HEK293 (cell line): ENCODE measurements around the gene PDE3B.

Experiments
- CTCF ChIA-PET: fragments of 350-600 bp; formaldehyde crosslinking; extraction: SDS; loops from one replicate; lab custom pipeline; 2021; ENCODE audit warnings: antibody characterized with exemption; lab: Yijun Ruan, JAX
- POLR2A ChIA-PET: fragments of 300-600 bp; formaldehyde crosslinking; extraction: SDS; loops from one replicate; lab custom pipeline; 2020; ENCODE audit warnings: antibody characterized with exemption, inconsistent platforms; lab: Yijun Ruan, JAX
- H3K27ac ChIP-seq: fragments of 200-500 bp; sonication (Bioruptor generic); 2 replicates; pipeline ENCODE4 v1.5.1; 2014; ENCODE audit warnings: low read depth, low read length, control low read depth, inconsistent platforms; ENCODE audit errors: extremely low read depth
- H3K36me3 ChIP-seq, 2 experiments: fragments of 200-500 bp in 1 of 2; sonication (Bioruptor generic) in 1 of 2; 1 replicate in 1 of 2; 2 replicates in 1 of 2; pipeline ENCODE4 v1.5.1; 2014 to 2017; ENCODE audit warnings: inconsistent platforms in 2 of 2, low read length in 2 of 2; ENCODE audit not compliant: control insufficient read depth in 2 of 2, insufficient read depth in 1 of 2
- H3K4me1 ChIP-seq: fragments of 200-500 bp; sonication (Bioruptor generic); 2 replicates; pipeline ENCODE4 v1.5.1; 2014; ENCODE audit warnings: mild to moderate bottlenecking, low read length, inconsistent platforms; ENCODE audit not compliant: control insufficient read depth, insufficient read depth
- H3K4me3 ChIP-seq: 2 replicates; pipeline ENCODE4 v1.5.1; 2011; ENCODE audit warnings: low read depth, mild to moderate bottlenecking, control low read depth, low read length, moderate library complexity
- H3K9me3 ChIP-seq: fragments of 200-500 bp; sonication (Bioruptor generic); 2 replicates; pipeline ENCODE4 v1.5.1; 2014; ENCODE audit warnings: low read depth, low read length, inconsistent platforms; ENCODE audit not compliant: control insufficient read depth, insufficient read depth
- EGR2 ChIP-seq: fragments of 450-650 bp; formaldehyde crosslinking; IDR thresholded peaks from 2 replicates; pipeline ENCODE4 v1.5.1; 2016; ENCODE audit warnings: low read depth, missing biosample characterization, missing genetic modification characterization
- GLI4 ChIP-seq: fragments of 450-650 bp; formaldehyde crosslinking; IDR thresholded peaks from 2 replicates; pipeline ENCODE4 v1.5.1; 2016; ENCODE audit warnings: missing biosample characterization, missing genetic modification characterization
- IKZF3 ChIP-seq: fragments of 450-650 bp; IDR thresholded peaks from 2 replicates; pipeline ENCODE4 v1.5.0; 2018; ENCODE audit warnings: missing biosample characterization, mild to moderate bottlenecking, missing genetic modification characterization, moderate library complexity
- PRDM1 ChIP-seq: fragments of 450-650 bp; formaldehyde crosslinking; IDR thresholded peaks from 2 replicates; pipeline ENCODE4; 2016; ENCODE audit warnings: missing biosample characterization, missing genetic modification characterization
- ZFP37 ChIP-seq: fragments of 450-650 bp; formaldehyde crosslinking; IDR thresholded peaks from 2 replicates; pipeline ENCODE4 v1.5.1; 2016; ENCODE audit warnings: missing biosample characterization, missing genetic modification characterization
- ZNF157 ChIP-seq: fragments of 450-650 bp; formaldehyde crosslinking; IDR thresholded peaks from 2 replicates; pipeline ENCODE4 v1.5.1; 2016; ENCODE audit warnings: missing biosample characterization, missing genetic modification characterization
- ZNF184 ChIP-seq: fragments of 450-650 bp; IDR thresholded peaks from 2 replicates; pipeline ENCODE4 v1.5.1; 2018; ENCODE audit warnings: missing biosample characterization, mild to moderate bottlenecking, missing genetic modification characterization
- ZNF23 ChIP-seq: fragments of 450-650 bp; formaldehyde crosslinking; IDR thresholded peaks from 2 replicates; pipeline ENCODE4 v1.5.1; 2016; ENCODE audit warnings: missing biosample characterization, missing genetic modification characterization, borderline replicate concordance
- ZNF341 ChIP-seq: fragments of 450-650 bp; formaldehyde crosslinking; IDR thresholded peaks from 2 replicates; pipeline ENCODE4; 2016; ENCODE audit warnings: low read depth, missing biosample characterization, missing genetic modification characterization
- ZNF521 ChIP-seq: fragments of 450-650 bp; formaldehyde crosslinking; IDR thresholded peaks from 2 replicates; pipeline ENCODE4 v1.5.1; 2017; ENCODE audit warnings: missing biosample characterization, mild to moderate bottlenecking, missing genetic modification characterization
- ZNF600 ChIP-seq: fragments of 450-650 bp; formaldehyde crosslinking; IDR thresholded peaks from 2 replicates; pipeline ENCODE4 v1.5.1; 2016; ENCODE audit warnings: missing biosample characterization, missing genetic modification characterization
- ZNF621 ChIP-seq: fragments of 450-650 bp; formaldehyde crosslinking; IDR thresholded peaks from 2 replicates; pipeline ENCODE4 v1.5.1; 2017; ENCODE audit warnings: missing biosample characterization, missing genetic modification characterization
- TF ChIP-seq, protein P1 (sequence below): fragments of 450-650 bp; formaldehyde crosslinking; IDR thresholded peaks from 2 replicates; pipeline ENCODE4 v1.5.1; 2016; ENCODE audit warnings: missing biosample characterization, missing genetic modification characterization
- TF ChIP-seq, protein P2 (sequence below): IDR thresholded peaks from 2 replicates; pipeline ENCODE4 v1.6.1; 2011; ENCODE audit warnings: mild to moderate bottlenecking, low read depth, low read length, borderline replicate concordance
- TF ChIP-seq, protein P3 (sequence below): fragments of 450-650 bp; formaldehyde crosslinking; IDR thresholded peaks from 2 replicates; pipeline ENCODE4 v1.5.0; 2017; ENCODE audit warnings: missing biosample characterization, missing genetic modification characterization, borderline replicate concordance
- TF ChIP-seq, protein P4 (sequence below): fragments of 450-650 bp; formaldehyde crosslinking; IDR thresholded peaks from 2 replicates; pipeline ENCODE4 v1.5.1; 2017; ENCODE audit warnings: missing biosample characterization, missing genetic modification characterization
- TF ChIP-seq, protein P5 (sequence below): fragments of 450-650 bp; formaldehyde crosslinking; IDR thresholded peaks from 2 replicates; pipeline ENCODE4 v1.5.1; 2017; ENCODE audit warnings: missing biosample characterization, mild to moderate bottlenecking, missing genetic modification characterization, moderate library complexity
- TF ChIP-seq, protein P6 (sequence below): fragments of 450-650 bp; formaldehyde crosslinking; IDR thresholded peaks from 2 replicates; pipeline ENCODE4 v1.5.1; 2016; ENCODE audit warnings: missing biosample characterization, missing genetic modification characterization, borderline replicate concordance

PDE3B gene

DNA sequence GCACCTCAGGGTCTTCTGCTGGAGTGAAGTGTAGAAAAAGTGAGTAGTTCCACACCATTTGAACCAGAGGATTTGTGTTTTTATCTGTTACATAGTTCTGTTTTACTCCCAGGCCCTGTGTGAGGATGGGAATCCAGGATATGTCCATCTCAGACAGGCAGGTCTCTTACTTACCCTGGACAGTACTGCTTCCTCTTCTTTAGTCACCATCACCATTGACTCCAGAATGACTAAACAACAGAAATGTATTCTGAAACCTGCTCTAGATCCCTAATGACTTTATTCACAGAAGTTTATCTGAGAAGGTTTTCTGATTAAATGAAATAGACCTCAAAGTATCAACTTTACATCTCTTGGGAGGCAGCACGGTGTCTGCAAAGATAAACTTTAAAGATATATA lies 214.8 kb downstream of the PDE3B start (continued):
- TF ChIP-seq, protein P1, sequence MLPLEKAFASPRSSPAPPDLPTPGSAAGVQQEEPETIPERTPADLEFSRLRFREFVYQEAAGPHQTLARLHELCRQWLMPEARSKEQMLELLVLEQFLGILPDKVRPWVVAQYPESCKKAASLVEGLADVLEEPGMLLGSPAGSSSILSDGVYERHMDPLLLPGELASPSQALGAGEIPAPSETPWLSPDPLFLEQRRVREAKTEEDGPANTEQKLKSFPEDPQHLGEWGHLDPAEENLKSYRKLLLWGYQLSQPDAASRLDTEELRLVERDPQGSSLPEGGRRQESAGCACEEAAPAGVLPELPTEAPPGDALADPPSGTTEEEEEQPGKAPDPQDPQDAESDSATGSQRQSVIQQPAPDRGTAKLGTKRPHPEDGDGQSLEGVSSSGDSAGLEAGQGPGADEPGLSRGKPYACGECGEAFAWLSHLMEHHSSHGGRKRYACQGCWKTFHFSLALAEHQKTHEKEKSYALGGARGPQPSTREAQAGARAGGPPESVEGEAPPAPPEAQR (tag by site-specific recombination) = no peak
- no peak for TF ChIP-seq IKZF3 (tag by site-specific recombination)
- TF ChIP-seq, protein P2, sequence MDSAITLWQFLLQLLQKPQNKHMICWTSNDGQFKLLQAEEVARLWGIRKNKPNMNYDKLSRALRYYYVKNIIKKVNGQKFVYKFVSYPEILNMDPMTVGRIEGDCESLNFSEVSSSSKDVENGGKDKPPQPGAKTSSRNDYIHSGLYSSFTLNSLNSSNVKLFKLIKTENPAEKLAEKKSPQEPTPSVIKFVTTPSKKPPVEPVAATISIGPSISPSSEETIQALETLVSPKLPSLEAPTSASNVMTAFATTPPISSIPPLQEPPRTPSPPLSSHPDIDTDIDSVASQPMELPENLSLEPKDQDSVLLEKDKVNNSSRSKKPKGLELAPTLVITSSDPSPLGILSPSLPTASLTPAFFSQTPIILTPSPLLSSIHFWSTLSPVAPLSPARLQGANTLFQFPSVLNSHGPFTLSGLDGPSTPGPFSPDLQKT = no peak

DNA sequence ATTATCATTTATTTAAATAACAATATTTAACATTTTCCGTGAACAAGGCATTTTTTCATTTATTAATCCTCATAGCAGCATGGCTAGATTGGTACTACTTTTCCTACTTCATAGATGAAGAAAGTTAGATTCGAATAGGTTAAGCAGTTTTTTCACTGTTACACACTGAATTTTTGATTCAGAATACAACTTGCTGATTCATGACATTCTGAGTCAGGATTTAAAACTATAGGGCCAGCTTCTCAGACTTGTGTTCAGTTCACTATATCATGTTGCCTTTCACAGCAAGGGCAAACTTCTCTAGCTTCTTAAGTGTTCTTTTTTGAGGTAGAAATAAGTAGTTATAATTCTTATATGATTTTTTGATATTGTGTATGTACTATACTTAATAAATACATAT lies 216.9 kb downstream of the PDE3B start:
- Histone ChIP-seq H3K4me1 (no peaks in the 10 kb centered on the region), H3K36me3 (peaks cover 0 to 7% of the 10 kb centered on the region in 2 experiments; a peak in 1 of 3 replicates), H3K4me3 (no peak overlapping the region), H3K9me3 (no peaks in the 10 kb centered on the region), H3K27ac (no peak overlapping the region)
- ChIA-PET CTCF (interaction anchor here (1.3 to 2.4 kb wide), 2 partner anchors 42 to 47 kb away, joined by 3 to 8 read pairs; no protein-coding TSS in a partner anchor), POLR2A (interaction anchor here (1.9 kb wide), 1 partner anchor 31 kb away, joined by 9 read pairs; the partner anchor contains the start of gene CYP2R1)
- TF ChIP-seq ZNF521 (tag by site-specific recombination) (no peak), EGR2 (tag by site-specific recombination) (no peak), ZNF600 (tag by site-specific recombination) (no peak), ZNF157 (tag by site-specific recombination) (no peak), ZNF184 (tag by site-specific recombination) (no peak)
- TF ChIP-seq, protein P3, sequence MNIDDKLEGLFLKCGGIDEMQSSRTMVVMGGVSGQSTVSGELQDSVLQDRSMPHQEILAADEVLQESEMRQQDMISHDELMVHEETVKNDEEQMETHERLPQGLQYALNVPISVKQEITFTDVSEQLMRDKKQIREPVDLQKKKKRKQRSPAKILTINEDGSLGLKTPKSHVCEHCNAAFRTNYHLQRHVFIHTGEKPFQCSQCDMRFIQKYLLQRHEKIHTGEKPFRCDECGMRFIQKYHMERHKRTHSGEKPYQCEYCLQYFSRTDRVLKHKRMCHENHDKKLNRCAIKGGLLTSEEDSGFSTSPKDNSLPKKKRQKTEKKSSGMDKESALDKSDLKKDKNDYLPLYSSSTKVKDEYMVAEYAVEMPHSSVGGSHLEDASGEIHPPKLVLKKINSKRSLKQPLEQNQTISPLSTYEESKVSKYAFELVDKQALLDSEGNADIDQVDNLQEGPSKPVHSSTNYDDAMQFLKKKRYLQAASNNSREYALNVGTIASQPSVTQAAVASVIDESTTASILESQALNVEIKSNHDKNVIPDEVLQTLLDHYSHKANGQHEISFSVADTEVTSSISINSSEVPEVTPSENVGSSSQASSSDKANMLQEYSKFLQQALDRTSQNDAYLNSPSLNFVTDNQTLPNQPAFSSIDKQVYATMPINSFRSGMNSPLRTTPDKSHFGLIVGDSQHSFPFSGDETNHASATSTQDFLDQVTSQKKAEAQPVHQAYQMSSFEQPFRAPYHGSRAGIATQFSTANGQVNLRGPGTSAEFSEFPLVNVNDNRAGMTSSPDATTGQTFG (tag by site-specific recombination) = no peak
- TF ChIP-seq, protein P4, sequence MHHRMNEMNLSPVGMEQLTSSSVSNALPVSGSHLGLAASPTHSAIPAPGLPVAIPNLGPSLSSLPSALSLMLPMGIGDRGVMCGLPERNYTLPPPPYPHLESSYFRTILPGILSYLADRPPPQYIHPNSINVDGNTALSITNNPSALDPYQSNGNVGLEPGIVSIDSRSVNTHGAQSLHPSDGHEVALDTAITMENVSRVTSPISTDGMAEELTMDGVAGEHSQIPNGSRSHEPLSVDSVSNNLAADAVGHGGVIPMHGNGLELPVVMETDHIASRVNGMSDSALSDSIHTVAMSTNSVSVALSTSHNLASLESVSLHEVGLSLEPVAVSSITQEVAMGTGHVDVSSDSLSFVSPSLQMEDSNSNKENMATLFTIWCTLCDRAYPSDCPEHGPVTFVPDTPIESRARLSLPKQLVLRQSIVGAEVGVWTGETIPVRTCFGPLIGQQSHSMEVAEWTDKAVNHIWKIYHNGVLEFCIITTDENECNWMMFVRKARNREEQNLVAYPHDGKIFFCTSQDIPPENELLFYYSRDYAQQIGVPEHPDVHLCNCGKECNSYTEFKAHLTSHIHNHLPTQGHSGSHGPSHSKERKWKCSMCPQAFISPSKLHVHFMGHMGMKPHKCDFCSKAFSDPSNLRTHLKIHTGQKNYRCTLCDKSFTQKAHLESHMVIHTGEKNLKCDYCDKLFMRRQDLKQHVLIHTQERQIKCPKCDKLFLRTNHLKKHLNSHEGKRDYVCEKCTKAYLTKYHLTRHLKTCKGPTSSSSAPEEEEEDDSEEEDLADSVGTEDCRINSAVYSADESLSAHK (tag by site-specific recombination) = no peak
- TF ChIP-seq, protein P5, sequence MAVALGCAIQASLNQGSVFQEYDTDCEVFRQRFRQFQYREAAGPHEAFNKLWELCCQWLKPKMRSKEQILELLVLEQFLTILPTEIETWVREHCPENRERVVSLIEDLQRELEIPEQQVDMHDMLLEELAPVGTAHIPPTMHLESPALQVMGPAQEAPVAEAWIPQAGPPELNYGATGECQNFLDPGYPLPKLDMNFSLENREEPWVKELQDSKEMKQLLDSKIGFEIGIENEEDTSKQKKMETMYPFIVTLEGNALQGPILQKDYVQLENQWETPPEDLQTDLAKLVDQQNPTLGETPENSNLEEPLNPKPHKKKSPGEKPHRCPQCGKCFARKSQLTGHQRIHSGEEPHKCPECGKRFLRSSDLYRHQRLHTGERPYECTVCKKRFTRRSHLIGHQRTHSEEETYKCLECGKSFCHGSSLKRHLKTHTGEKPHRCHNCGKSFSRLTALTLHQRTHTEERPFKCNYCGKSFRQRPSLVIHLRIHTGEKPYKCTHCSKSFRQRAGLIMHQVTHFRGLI = no peak

DNA sequence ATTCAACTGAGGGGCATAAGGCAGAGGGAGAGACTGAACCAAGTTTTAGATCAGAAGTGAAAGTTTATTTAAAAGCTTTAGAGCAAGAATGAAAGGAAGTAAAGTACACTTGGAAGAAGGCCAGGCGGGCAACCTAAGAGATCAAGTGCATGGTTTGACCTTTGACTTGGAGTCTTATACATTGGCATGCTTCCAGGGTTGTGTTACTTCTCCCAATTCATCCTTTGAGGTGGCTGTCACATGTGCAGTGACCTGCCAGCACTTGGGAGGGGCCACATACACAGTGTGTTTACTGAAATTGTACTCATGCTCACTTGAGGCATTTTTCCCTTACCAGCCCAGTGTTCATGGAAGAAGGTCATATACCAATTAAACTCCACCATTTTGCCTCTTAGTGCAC lies 218.1 kb downstream of the PDE3B start:
- CTCF ChIA-PET = interaction anchor here (0.7 to 2.4 kb wide), 3 partner anchors 41 to 212 kb away, joined by 3 to 8 read pairs (median 4); partner anchors contain the start of gene CALCB
- H3K4me1 ChIP-seq = no peaks in the 10 kb centered on the region
- H3K4me3 ChIP-seq = no peak overlapping the region
- H3K36me3 ChIP-seq = peaks cover 0 to 7% of the 10 kb centered on the region in 2 experiments; a peak in 1 of 3 replicates
- H3K27ac ChIP-seq = no peak overlapping the region
- H3K9me3 ChIP-seq = no peaks in the 10 kb centered on the region
- POLR2A ChIA-PET = no interaction called here
- no peak for TF ChIP-seq ZNF23 (tag by site-specific recombination)
- TF ChIP-seq ZFP37 = no peak
- TF ChIP-seq, protein P6, sequence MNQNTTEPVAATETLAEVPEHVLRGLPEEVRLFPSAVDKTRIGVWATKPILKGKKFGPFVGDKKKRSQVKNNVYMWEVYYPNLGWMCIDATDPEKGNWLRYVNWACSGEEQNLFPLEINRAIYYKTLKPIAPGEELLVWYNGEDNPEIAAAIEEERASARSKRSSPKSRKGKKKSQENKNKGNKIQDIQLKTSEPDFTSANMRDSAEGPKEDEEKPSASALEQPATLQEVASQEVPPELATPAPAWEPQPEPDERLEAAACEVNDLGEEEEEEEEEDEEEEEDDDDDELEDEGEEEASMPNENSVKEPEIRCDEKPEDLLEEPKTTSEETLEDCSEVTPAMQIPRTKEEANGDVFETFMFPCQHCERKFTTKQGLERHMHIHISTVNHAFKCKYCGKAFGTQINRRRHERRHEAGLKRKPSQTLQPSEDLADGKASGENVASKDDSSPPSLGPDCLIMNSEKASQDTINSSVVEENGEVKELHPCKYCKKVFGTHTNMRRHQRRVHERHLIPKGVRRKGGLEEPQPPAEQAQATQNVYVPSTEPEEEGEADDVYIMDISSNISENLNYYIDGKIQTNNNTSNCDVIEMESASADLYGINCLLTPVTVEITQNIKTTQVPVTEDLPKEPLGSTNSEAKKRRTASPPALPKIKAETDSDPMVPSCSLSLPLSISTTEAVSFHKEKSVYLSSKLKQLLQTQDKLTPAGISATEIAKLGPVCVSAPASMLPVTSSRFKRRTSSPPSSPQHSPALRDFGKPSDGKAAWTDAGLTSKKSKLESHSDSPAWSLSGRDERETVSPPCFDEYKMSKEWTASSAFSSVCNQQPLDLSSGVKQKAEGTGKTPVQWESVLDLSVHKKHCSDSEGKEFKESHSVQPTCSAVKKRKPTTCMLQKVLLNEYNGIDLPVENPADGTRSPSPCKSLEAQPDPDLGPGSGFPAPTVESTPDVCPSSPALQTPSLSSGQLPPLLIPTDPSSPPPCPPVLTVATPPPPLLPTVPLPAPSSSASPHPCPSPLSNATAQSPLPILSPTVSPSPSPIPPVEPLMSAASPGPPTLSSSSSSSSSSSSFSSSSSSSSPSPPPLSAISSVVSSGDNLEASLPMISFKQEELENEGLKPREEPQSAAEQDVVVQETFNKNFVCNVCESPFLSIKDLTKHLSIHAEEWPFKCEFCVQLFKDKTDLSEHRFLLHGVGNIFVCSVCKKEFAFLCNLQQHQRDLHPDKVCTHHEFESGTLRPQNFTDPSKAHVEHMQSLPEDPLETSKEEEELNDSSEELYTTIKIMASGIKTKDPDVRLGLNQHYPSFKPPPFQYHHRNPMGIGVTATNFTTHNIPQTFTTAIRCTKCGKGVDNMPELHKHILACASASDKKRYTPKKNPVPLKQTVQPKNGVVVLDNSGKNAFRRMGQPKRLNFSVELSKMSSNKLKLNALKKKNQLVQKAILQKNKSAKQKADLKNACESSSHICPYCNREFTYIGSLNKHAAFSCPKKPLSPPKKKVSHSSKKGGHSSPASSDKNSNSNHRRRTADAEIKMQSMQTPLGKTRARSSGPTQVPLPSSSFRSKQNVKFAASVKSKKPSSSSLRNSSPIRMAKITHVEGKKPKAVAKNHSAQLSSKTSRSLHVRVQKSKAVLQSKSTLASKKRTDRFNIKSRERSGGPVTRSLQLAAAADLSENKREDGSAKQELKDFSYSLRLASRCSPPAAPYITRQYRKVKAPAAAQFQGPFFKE = no peak
- no peak for TF ChIP-seq GLI4 (tag by site-specific recombination)
- TF ChIP-seq ZNF341 (tag by site-specific recombination) = no peak
- no peak for TF ChIP-seq ZNF621 (tag by site-specific recombination)
- TF ChIP-seq PRDM1 (tag by site-specific recombination) = no peak
